Right lobe of liver (tissue), 4 donors: ENCODE measurements around the gene FURIN.
A peak's percentile ranks its signal among the peaks of the same experiment; 100 is the strongest.

Source experiments
- CTCF ChIP-seq, 4 donors: fragments of 200-600 bp in 3 of 4; fragments of 450-650 bp in 1 of 4; IDR thresholded peaks; one replicate each; pipeline versions ENCODE4 v1.5.1 to v1.8.0; 2016 to 2022; ENCODE audit warnings: antibody characterized with exemption in 4 of 4, mild to moderate bottlenecking in 2 of 4
- POLR2A ChIP-seq: fragments of 450-650 bp; IDR thresholded peaks from one replicate; pipeline ENCODE4 v1.6.1; 2017; ENCODE audit warnings: antibody characterized with exemption, mild to moderate bottlenecking
- donor health status: DM: no; HTN: no; CAD: no.
- donor health status: DM: no; HTN: no; CAD: no.
- donor health status: DM: no; HTN: yes; CAD: no.

DNA sequence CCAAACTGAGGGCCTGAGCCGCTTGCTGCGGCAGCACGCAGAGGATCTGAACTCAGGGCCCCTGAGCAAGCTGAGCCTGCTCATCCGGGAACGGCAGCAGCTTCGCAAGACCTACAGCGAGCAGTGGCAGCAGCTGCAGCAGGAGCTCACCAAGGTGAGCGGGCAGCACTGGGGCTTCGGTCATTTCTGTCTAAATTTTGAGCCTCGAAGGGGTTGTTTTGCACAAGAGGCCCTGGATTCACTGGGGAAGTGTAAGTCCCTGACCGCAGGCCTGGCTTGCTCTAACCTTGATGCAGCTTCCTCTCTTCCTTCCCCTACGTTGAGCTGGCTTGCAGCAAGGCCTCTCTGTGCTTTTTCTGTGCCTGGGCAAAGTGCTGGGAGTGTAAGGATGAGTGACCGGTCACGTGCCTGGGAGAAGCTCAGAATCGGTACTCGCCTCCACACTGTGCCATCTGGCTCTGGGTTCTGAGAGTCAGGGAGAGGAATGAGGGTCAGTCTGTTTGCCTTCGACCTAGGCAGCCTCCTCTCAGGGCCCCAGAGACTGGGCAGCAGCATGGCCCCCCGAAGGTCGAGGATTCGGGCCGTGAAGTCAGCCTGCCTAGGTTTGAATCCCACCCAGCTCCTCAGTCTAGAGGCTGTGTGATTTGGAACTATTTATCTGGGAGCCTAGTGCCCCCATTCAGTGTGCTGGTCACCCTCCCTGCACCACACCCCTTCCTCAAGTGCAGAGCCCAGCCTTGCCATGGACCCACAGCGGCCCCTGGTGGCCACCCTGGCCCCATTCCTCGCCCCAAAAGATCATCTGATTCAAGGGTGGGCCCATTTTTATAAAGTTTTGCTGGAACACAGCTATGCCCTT is 17.3 kb downstream of the FURIN start:
- TF ChIP-seq CTCF (IDR thresholded peaks at IDR 0.05), result peak; percentile 95 to 98 (median 96)
- TF ChIP-seq POLR2A, result peak; percentile 22
